ENCODE data around the gene HINFP.

DNA sequence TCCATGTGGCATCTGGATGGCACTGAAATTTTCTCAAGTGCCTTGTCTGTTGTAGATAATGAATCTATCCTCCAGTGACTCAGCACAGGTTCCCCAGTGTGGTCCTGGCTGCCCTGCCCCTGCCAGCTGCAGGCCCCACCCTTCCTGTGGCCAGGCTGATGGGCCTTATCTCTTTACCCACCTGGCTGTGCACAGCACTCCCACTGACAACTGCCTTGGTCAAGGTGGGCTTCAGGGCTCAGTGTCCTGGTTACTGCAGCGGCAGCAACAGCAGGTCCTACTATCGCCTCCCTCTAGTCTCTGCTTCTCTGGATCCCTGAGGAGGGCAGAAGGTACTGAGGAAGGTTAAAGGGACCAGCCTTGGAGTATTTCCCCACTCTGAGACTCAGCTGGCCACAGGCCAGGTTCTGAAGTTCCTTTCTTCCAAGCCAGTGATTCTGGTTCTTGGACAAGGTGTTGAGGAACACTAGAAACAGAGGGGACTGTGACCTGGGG, 33.6 kb upstream of the HINFP start:
- TF ChIP-seq EP300 (IDR thresholded peaks at IDR 0.05; ENCODE audit: borderline replicate concordance) = no peak
- TF ChIP-seq FOXM1 (IDR thresholded peaks at IDR 0.05; ENCODE audit: borderline replicate concordance, low read depth) = no peak
- TF ChIP-seq ZBTB7A (IDR thresholded peaks at IDR 0.05; ENCODE audit: low read depth) = no peak
- TF ChIP-seq, protein P1, sequence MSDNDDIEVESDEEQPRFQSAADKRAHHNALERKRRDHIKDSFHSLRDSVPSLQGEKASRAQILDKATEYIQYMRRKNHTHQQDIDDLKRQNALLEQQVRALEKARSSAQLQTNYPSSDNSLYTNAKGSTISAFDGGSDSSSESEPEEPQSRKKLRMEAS (IDR thresholded peaks at IDR 0.05) = no peak
- TF ChIP-seq YY1 (IDR thresholded peaks at IDR 0.05; ENCODE audit: low read depth) = no peak
- TF ChIP-seq RAD21 (IDR thresholded peaks at IDR 0.05; ENCODE audit: low read depth) = no peak
- TF ChIP-seq TCF12 (IDR thresholded peaks at IDR 0.05; ENCODE audit: low read depth) = no peak
